GM12891 (cell line): ENCODE measurements around the gene SLCO4A1.

ENCODE experiments used
- POLR2A ChIP-seq: IDR thresholded peaks from 2 replicates; pipeline ENCODE4 v1.6.1; 2011; ENCODE audit warnings: low read depth, low read length, control low read depth
- POLR2AphosphoS5 ChIP-seq: IDR thresholded peaks from 2 replicates; pipeline ENCODE4 v1.6.1; 2011; ENCODE audit warnings: low read depth, low read length, control low read depth
- TAF1 ChIP-seq: IDR thresholded peaks from 2 replicates; pipeline ENCODE4 v1.6.1; 2011; ENCODE audit warnings: low read depth, low read length, control low read depth

DNA sequence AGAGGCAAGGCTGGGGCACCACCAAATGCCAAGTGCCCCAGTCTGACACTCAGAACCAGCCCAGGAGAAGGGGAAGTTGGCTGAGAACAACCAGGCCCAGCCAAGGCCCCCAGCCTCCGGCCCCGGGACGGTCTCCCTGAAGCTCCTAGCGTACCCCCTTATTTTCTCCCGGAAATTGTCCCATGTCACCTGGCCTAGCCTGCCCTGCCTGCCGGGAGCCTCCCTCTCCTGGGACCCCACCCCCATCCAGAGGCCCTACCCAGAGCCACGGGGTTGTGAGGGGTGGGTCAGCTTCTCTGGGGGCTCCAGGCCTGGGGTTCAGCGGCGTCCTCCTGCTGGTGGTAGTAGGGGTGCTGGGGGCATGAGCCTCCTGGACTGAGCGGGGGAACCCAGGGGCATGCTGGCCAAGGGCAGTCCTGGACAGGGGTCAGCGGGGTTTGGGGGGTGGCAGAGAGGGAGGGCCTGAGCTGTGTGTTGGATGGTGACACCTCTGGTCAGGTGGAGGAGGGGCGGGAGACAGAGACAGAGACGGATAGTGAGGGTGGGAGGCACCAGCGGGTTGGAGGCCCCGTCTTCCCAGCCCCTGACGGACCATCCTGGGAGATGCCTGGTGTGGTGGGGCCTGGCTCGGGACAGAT is 7.9 kb upstream of the SLCO4A1 start:
- no peak for TF ChIP-seq POLR2A
- no peak for TF ChIP-seq POLR2AphosphoS5
- no peak for TF ChIP-seq TAF1
